ENCODE measurements around the gene CDYL.
A peak's percentile ranks its signal among the peaks of the same experiment; 100 is the strongest.
"Not testable (repeated sequence)": the region's sequence is repeated elsewhere in the genome, so short reads cannot be mapped to it uniquely, and the experiment has no call there.

CDYL gene

GRCh38 chr6:4969609-4970285 lies 193.5 kb downstream of the CDYL start:
- DNase-seq: no peak

- no peak for DNase-seq
Measured at GRCh38 chr6:4970739-4971395, 194.7 kb downstream of the CDYL start.

GRCh38 chr6:4971851-4972250 lies 195.6 kb downstream of the CDYL start:
- DNase-seq: no peak

GRCh38 chr6:4972438-4972837 lies 196.2 kb downstream of the CDYL start:
- DNase-seq: no peak

GRCh38 chr6:4973415-4973814 lies 197.2 kb downstream of the CDYL start:
- no peak for DNase-seq

GRCh38 chr6:4973982-4974745 lies 198.0 kb downstream of the CDYL start:
- DNase-seq: no peak

GRCh38 chr6:4974962-4975361 lies 198.8 kb downstream of the CDYL start:
- no peak for DNase-seq

GRCh38 chr6:4975506-4975905 lies 199.3 kb downstream of the CDYL start:
- DNase-seq: no peak

- no peak for DNase-seq
Measured at GRCh38 chr6:4977468-4977867, 201.3 kb downstream of the CDYL start.

GRCh38 chr6:4979426-4979825 lies 203.2 kb downstream of the CDYL start:
- DNase-seq: no peak

- no peak for DNase-seq
Measured at GRCh38 chr6:4981761-4982160, 205.6 kb downstream of the CDYL start.

GRCh38 chr6:4983322-4983721 lies 207.1 kb downstream of the CDYL start:
- no peak for DNase-seq

GRCh38 chr6:4986999-4987398 lies 210.8 kb downstream of the CDYL start:
- no peak for DNase-seq

GRCh38 chr6:4987432-4987831 lies 211.2 kb downstream of the CDYL start:
- no peak for DNase-seq

GRCh38 chr6:4994741-4995140 lies 218.5 kb downstream of the CDYL start:
- no peak for DNase-seq

GRCh38 chr6:4997862-4998261 lies 221.7 kb downstream of the CDYL start:
- no peak for DNase-seq

- DNase-seq: no peak
Measured at GRCh38 chr6:4999586-4999985, 223.4 kb downstream of the CDYL start.

GRCh38 chr6:5003604-5004372 lies 227.6 kb downstream of the CDYL start, which contains the start of gene RPP40:
Gene RPP40, minus strand, starts transcription at chr6:5004037. Its CDS starts 35 bp downstream, at chr6:5004002.
- peak; percentile 97 to 98 for DNase-seq

- DNase-seq: no peak
Measured at GRCh38 chr6:5004373-5005037, 228.3 kb downstream of the CDYL start.

GRCh38 chr6:5005038-5005433 lies 228.8 kb downstream of the CDYL start:
- DNase-seq: not testable (repeated sequence)
